ENCODE measurements around the gene SLC5A8. TPM values are rescaled to one million over a fixed set of nuclear protein-coding genes. Genes with fewer than 3 reads are reported as not detected.

The SLC5A8 gene, protein sequence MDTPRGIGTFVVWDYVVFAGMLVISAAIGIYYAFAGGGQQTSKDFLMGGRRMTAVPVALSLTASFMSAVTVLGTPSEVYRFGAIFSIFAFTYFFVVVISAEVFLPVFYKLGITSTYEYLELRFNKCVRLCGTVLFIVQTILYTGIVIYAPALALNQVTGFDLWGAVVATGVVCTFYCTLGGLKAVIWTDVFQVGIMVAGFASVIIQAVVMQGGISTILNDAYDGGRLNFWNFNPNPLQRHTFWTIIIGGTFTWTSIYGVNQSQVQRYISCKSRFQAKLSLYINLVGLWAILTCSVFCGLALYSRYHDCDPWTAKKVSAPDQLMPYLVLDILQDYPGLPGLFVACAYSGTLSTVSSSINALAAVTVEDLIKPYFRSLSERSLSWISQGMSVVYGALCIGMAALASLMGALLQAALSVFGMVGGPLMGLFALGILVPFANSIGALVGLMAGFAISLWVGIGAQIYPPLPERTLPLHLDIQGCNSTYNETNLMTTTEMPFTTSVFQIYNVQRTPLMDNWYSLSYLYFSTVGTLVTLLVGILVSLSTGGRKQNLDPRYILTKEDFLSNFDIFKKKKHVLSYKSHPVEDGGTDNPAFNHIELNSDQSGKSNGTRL
- total RNA-seq (2014; rRNA removed; shearing (Covaris generic)), result 0.08 TPM in 1 of 2 replicates, not detected in the other
- 0.03 and 0.10 TPM in 2 replicates for polyA plus RNA-seq (2015; cell fraction: cytosol; rRNA removed)
- polyA plus RNA-seq (2015; cell fraction: nucleus; rRNA removed), result 0.15 and 0.20 TPM in 2 replicates

DNA sequence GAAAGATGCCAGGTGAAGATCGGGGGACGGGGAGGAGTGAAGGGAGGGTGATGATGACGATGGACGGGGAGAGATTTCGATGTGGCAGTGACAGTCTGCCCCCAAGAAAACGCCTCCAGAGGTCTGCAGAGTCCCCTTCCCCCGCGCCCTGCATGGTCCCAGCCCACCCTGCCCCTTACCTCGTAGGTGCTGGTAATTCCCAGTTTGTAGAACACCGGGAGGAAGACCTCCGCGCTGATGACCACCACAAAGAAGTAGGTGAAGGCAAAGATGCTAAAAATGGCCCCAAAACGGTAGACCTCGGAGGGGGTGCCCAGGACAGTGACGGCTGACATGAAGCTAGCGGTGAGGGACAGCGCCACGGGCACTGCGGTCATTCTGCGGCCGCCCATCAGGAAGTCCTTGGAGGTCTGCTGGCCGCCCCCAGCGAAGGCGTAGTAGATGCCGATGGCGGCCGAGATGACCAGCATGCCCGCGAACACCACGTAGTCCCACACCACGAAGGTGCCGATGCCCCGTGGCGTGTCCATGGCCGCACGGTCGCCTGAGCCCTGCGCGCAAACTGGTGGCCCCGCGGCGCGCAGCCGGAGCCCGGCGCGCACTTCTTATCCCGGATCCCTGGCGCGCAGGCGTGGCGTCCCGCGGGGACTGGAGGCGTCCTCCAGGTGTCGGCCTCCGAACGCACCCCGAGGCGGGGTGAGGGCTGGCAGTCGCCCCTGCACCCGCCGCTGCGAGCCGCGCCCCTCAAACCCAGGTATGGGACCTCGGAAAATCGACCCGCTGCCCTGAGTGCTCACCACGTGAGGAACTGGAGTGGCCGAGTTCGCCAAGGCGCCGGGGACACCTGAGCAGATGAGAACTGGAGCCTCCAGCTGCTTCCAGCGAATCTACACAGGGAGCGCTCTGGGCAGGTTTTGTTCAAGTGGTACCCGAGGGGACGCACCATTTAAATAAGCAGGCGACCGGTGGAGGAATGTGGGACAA lies at the start of gene SLC5A8:
SLC5A8 (minus strand) TSS at position 920 of the 984 bp plus-strand sequence; CDS start at position 530, 390 bp downstream.
- DNase-seq (ENCODE audit: low read depth, low spot score), result no peak
- in situ Hi-C loops (cut with HindIII; ENCODE audit: low pct_unique_long_range_greater_than_20kb, low sequenced_read_pairs), result no loop called here

DNA sequence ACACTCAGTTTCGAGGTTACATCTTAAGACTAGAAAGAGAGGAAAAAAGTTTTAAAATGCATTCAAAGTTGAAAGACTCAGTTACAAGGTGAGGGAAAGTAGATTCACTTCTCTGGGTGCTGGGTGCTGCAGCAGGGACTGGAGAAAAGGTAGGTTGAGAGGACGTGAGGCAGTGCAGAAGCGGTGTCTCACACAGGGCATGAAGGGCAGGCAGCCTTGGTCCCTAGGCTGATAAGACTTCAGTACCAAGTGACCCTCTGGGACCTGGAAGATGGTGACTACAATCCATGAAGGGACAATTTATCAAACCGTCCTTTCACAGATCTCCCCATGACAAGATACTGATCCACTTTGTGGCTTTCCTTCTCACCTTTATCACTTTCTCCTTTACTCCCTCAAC lies 47.3 kb upstream of the SLC5A8 start:
- in situ Hi-C loops (cut with HindIII; ENCODE audit: low pct_unique_long_range_greater_than_20kb, low sequenced_read_pairs), result no loop called here
- DNase-seq (ENCODE audit: low read depth, low spot score), result no peak

DNA sequence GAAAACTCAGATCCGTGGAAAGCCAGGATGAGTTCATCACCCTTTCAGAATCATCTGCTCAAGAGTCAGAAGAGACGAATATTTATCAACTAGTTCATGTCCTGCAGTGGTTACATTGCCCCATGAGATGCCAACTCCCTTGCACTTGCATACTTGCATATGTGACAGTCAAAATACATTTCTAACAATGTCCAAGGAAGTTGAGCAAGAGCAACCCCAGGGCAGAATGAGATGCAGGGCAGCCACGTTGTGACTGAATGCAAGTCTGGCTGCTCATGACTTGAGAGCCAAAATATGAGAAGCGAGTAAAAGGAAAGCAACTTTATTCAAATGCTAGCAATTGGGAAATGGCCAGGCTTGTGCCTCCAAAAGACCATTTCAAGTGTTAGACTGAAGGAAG lies 46.2 kb upstream of the SLC5A8 start:
- in situ Hi-C loops (cut with HindIII; ENCODE audit: low pct_unique_long_range_greater_than_20kb, low sequenced_read_pairs), result no loop called here
- DNase-seq (ENCODE audit: low read depth, low spot score), result no peak

DNA sequence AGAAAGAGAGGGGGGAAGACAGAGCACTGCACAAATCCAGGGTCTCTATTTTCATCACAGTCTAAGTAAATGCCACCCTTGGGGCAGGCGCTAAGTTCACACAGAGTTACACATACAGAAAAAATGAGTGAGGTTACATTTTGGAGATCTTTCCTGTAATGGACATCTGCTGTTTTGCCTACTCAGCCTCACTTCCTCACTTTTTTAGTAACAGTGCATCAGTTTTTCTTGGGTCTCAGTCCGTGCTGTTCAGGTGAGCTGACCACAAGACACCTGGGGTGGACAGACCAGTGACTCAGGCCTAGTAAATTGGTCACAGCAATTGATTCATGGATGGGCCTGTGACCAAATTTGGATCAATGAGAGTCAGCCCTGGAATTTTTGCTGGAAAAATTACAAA lies 33.6 kb upstream of the SLC5A8 start:
- DNase-seq (ENCODE audit: low read depth, low spot score), result no peak
- in situ Hi-C loops (cut with HindIII; ENCODE audit: low pct_unique_long_range_greater_than_20kb, low sequenced_read_pairs), result no loop called here

DNA sequence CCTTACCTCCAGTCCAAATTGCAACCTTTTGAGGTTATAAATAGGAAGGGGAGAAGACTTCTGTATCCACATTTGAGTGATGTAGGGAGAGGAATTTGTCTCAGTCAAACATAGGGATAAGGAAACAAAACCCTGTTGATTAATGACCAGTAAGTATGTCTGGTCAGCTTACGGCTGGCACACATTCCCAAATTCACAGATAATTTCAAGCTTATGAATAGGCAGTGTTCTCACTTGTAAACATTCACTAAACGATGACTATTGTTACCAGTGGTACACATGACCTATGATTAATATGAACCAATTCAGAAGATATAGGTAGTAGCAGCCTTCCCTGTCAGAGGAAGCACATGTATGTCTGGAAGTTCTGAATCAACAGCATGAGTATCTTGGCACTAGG lies 33.0 kb upstream of the SLC5A8 start:
- in situ Hi-C loops (cut with HindIII; ENCODE audit: low pct_unique_long_range_greater_than_20kb, low sequenced_read_pairs), result no loop called here
- peak; percentile 20 for DNase-seq (ENCODE audit: low read depth, low spot score)

DNA sequence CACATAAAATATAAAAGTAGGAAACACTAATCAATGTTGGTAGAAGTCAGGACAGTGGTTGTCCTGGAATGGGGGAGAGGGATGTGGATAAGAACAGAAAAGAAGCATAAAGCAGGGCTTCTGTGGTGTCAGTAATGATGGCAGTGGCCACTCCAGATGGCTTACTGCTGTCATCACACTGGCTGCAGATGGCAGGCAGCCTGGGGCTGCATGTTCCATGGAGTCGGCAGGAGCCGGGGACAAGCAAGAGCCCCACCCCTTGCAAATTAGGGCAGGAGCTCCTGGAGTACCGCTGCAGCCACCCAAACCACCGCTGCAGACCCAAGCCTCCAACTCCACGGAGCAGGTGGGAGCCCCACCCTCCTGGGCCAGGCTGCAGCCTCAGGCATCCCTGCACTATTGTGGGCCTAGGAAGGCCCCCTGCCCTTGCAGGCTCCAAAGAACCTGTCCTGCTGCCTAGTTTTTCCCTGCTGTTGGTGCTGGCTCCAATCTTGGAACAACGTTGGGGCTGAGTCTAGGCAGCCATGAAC lies 28.8 kb upstream of the SLC5A8 start:
- in situ Hi-C loops (cut with HindIII; ENCODE audit: low pct_unique_long_range_greater_than_20kb, low sequenced_read_pairs), result no loop called here
- no peak for DNase-seq (ENCODE audit: low read depth, low spot score)

DNA sequence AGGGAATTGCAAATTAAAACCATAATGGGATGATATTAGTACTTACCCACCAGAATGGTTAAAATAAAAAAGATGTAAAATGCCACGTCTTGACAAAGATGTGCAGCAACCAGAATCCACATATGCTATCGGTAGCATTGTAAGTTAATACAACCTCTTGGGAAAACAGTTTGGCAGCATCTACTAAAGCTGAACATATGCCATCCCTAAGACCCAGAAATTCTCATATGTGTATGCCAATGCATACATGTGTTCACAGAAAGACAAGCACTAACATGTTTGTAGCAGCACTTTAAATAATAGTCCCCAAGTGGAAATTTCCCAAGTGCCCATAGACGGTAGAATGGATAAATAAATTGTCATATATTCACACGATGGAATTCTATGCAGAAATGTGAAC lies 28.3 kb upstream of the SLC5A8 start:
- in situ Hi-C loops (cut with HindIII; ENCODE audit: low pct_unique_long_range_greater_than_20kb, low sequenced_read_pairs), result no loop called here
- DNase-seq (ENCODE audit: low read depth, low spot score), result no peak

DNA sequence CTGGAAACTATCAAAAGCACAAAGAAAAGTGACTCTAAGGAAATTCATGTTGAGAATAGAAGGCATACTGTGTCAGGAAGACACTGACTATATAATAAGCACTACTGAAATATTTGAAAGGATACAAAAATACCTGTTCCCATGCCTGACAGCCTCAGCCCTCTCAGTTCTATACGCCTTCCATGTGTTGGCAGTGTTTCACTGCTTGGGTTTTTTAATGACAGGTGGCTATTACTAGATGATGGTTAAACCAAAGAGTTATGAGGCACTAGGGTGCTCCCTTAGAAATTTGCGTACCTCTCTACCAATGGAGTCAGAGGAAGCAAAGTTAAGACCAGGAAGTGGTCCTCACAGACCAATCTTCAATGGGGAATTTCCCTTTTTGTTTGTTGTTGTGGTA lies 25.6 kb upstream of the SLC5A8 start:
- DNase-seq (ENCODE audit: low read depth, low spot score), result no peak
- in situ Hi-C loops (cut with HindIII; ENCODE audit: low pct_unique_long_range_greater_than_20kb, low sequenced_read_pairs), result no loop called here

DNA sequence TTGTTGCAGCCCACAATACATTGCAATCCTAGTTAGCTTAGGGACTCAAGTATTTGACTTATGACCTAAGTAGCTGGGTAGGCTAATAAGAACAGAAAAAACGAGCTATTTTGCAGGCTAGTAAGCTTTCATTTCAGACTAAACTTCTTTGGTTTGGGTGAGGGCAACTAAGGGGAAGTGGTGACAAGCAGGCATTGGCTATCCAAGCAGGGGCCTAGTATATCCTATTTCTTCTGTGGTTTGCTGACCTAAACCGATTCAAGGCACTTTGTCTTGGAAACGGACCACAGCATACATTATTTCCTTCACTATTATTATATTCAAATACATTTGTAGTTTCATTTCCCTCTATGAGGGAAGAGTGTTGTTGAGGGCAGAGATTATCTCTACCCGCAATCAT lies 21.6 kb upstream of the SLC5A8 start:
- in situ Hi-C loops (cut with HindIII; ENCODE audit: low pct_unique_long_range_greater_than_20kb, low sequenced_read_pairs), result no loop called here

DNA sequence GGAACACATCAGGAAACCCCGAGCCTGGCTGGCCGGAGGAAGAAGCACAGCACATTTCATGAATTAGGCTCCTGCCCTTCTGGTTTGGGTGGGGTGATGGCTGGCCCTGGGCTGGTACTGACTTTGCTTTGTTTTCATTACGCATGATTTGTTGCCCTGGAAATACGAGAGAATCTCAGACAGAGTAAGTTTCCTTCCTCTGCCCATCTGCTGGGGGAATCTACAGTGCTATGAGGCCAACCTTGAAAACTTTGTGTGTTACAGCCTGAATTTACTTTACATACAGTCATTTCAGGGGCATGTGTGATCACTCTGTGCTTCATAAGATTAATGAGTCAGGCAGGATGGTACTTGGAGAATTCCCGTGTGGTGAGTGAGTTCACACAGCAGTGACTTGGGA lies 20.5 kb upstream of the SLC5A8 start:
- in situ Hi-C loops (cut with HindIII; ENCODE audit: low pct_unique_long_range_greater_than_20kb, low sequenced_read_pairs), result no loop called here
- DNase-seq (ENCODE audit: low read depth, low spot score), result no peak

More for the DNA sequence above, 21.6 kb upstream of the SLC5A8 start:
- DNase-seq (ENCODE audit: low read depth, low spot score), result no peak

DNA sequence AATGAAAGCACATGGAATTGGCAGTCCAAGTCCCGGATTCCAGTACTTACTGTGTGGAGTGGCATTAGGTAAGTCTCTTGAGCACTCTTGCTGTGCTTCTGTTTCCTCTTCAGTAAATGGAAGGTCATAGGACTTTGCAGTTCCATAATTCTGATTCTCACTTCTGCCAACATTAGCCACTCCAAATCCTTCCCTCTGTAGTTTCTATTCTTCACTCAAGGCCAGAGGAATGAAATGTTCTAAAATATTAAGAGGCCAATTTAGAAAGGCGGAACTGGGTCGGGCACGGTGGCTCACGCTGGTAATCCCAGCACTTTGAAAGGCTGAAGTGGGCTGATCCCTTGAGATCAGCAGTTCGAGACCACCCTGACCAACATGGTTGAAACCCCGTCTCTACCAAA lies 19.8 kb upstream of the SLC5A8 start:
- in situ Hi-C loops (cut with HindIII; ENCODE audit: low pct_unique_long_range_greater_than_20kb, low sequenced_read_pairs), result no loop called here
- no peak for DNase-seq (ENCODE audit: low read depth, low spot score)

DNA sequence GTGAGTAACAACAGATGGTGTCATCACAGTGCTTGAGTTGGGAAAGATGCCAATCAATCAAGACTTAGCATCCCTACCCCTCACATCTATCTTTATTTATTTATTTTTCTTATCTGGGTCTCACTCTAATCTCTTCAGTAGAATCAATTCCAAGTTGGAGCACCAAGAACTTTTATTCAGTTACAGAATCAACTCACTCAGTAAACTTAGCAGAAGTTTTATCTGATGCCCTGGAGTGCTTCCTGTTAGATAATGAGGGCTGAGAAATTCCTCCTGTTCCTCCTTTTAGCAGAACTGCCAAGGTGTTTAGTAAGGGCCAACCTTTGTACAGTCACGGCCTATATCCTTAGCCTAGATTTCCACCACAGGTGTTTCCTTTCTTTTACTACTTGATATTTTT lies 11.3 kb upstream of the SLC5A8 start:
- DNase-seq (ENCODE audit: low read depth, low spot score), result no peak
- in situ Hi-C loops (cut with HindIII; ENCODE audit: low pct_unique_long_range_greater_than_20kb, low sequenced_read_pairs), result no loop called here

DNA sequence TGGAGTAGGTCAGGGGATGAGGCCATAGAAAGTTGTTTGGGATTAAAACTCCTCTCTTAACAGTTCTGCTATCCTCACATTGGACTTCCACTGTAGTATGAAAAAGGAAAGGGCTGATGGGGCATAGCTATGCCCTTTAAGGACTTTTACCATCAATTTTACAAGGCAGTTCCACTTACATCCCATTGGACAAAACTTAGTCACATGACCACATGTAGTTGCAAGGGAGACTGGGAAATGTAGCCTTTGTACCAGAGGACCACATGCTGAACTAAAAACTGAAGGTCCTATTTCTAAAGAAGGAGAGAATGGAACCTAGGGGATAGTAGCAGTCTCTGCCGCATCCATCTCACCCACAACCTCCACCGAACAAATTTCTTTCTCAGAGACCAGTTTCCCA lies 6.8 kb upstream of the SLC5A8 start:
- in situ Hi-C loops (cut with HindIII; ENCODE audit: low pct_unique_long_range_greater_than_20kb, low sequenced_read_pairs), result no loop called here
- peak; percentile 4 for DNase-seq (ENCODE audit: low read depth, low spot score)

DNA sequence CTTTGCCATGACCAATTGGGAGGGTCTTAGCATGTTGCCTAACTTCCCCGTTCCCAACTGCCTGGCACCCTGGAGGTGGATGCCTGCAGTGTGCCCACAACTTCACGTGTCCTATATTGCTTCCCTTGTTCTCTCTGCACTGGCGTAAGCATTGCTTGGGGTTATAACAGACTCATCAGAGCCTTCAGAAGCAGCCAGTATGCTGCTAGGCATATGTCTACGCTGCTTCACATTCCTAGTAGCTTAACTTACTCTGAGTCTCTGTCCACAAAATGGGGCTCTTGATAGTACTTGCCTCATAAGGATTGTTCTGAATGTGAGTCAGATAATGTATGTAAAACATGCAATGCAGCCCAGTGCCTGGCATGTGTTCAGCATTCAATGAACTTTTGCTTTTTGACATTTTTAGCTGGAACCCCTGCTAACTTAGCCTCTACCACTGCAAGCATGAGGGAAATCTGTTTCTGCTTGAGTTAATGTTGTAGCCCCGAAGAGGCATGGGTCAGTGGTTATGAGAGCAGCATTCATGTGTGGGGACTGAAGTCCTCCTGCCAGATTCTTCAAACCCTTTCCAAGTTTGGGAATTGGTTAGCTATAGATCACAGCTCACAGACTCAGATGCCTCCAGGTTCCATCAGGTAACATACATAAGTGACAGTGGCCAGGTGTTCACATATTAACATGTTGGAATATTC lies 2.8 kb downstream of the SLC5A8 start:
- in situ Hi-C loops (cut with HindIII; ENCODE audit: low pct_unique_long_range_greater_than_20kb, low sequenced_read_pairs), result no loop called here
- DNase-seq (ENCODE audit: low read depth, low spot score), result peak; percentile 73

DNA sequence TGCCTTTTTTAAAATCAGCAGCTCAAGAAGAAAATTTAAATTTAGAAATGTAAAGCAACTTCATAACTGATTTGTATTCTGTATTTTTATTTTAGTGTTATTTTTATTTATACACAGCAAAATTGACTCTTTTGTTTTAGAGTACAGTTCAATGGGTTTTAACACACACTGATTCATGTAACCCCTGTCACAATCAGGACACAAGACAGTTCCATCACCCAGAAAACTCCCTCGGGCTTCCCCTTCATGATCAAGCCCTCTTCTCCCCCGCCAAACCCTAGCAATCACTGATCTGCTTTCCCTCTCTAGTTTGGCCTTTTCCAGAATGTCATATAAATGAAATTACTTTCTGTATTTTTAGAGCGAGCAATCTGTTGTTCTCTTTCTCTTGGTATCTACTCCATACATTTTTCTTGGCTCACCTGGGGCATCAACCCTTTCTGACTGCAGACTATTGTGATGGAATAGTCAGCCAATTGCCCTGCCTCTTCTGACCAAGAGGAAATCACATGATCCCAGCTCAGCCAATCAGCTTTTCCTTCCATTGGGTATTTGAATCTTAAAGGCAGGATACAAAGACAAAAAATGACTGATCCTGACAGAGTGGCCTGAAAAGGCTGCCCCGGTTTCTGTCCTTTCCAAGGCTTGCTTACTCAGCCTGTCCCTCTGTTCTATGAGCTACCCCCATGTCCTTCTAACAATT lies 5.3 kb downstream of the SLC5A8 start:
- DNase-seq (ENCODE audit: low read depth, low spot score), result peak; percentile 7
- in situ Hi-C loops (cut with HindIII; ENCODE audit: low pct_unique_long_range_greater_than_20kb, low sequenced_read_pairs), result no loop called here

DNA sequence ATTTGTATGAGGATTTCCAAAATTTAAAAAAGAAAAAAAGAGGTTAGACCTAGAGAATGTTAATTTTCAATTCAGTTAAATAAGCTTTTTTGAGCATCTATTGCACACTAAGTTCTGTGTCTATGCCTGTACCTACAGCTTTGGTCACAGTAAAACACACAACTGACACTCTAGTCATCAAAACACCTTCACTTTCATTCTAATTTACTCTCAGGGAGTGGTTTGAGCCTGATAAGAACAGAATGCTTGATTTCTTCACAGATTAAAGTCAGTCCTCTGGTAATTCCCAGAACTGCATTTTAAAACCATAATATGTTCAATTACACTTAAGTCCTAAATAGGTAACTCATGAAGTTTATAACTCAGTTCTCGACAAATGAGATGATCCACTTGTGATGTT lies 9.2 kb downstream of the SLC5A8 start:
- no peak for DNase-seq (ENCODE audit: low read depth, low spot score)
- in situ Hi-C loops (cut with HindIII; ENCODE audit: low pct_unique_long_range_greater_than_20kb, low sequenced_read_pairs), result no loop called here

DNA sequence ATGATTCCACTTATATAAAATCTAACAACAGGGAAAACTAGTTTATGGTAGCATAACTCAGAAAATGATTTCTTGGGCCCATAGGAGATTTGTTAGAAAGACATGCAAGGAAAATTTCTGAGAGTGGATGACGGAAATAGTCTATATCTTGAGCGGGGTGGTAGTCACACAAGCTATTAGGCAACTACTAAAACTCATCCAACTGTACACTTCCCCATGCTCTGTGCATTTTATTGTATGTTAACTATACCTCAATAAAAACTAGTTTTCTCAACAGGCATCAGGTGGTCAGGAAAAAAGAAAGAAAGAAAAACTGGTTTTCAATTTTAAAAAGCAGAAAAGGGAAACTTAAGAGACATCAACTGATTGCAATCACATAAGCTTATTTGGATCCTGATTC lies 9.9 kb downstream of the SLC5A8 start:
- DNase-seq (ENCODE audit: low read depth, low spot score), result no peak
- in situ Hi-C loops (cut with HindIII; ENCODE audit: low pct_unique_long_range_greater_than_20kb, low sequenced_read_pairs), result no loop called here

All from SK-MEL-5 (cell line).